Esophagus muscularis mucosa (tissue), 4 donors: ENCODE measurements around the gene FMNL1. TPM values are rescaled to one million over a fixed set of nuclear protein-coding genes. Genes with fewer than 3 reads are reported as not detected.

Source experiments
- DNase-seq: peaks from one replicate; pipeline ENCODE4 v3.0.0-alpha.2; 2017; ENCODE audit errors: extremely low spot score
- H3K27ac ChIP-seq, 4 donors: fragments of 200-600 bp; sonication (generic); replicated peaks in 1 of 4; 1 replicate in 3 of 4; 2 replicates in 1 of 4; pipeline ENCODE4 v1.5.1; 2016 to 2019; ENCODE audit warnings: mild to moderate bottlenecking in 1 of 4
- H3K27me3 ChIP-seq, 4 donors: fragments of 200-600 bp; sonication (generic); one replicate each; pipeline versions ENCODE4 v1.5.1 to v1.6.0; 2016 to 2019
- H3K36me3 ChIP-seq, 4 donors: fragments of 200-600 bp; sonication (generic); one replicate each; pipeline ENCODE4 v1.5.1; 2016 to 2019
- H3K4me1 ChIP-seq, 4 donors: fragments of 200-600 bp; sonication (generic); one replicate each; pipeline ENCODE4 v1.5.1; 2016 to 2019
- H3K4me3 ChIP-seq, 4 donors: fragments of 200-600 bp; sonication (generic); 1 replicate in 2 of 4; 2 replicates in 2 of 4; pipeline ENCODE4 v1.5.1; 2016 to 2019; ENCODE audit warnings: mild to moderate bottlenecking in 4 of 4, moderate library complexity in 1 of 4
- H3K9me3 ChIP-seq, 4 donors: fragments of 200-600 bp; sonication (generic); 1 replicate in 3 of 4; 2 replicates in 1 of 4; pipeline ENCODE4 v1.5.1; 2016 to 2019
- EP300 ChIP-seq: sonication (generic); formaldehyde crosslinking; IDR thresholded peaks from one replicate; pipeline ENCODE4 v1.6.1; 2017; ENCODE audit warnings: antibody characterized with exemption
- POLR2A ChIP-seq: fragments of 450-650 bp; IDR thresholded peaks from one replicate; pipeline ENCODE4 v1.6.1; 2017; ENCODE audit warnings: antibody characterized with exemption, moderate library complexity, mild to moderate bottlenecking, low read depth
- POLR2AphosphoS5 ChIP-seq, 2 donors: sonication (generic); formaldehyde crosslinking; IDR thresholded peaks; one replicate each; pipeline ENCODE4 v1.6.1; 2017; ENCODE audit warnings: antibody characterized with exemption in 2 of 2
- WGBS: methylation state at CpG from one replicate; pipeline ENCODE4 v1.1.5; 2018; 5-methylcytosine and 5-hydroxymethylcytosine counted together
- intact Hi-C: fragments of 100-400 bp; cut with DNase I; formaldehyde crosslinking; loops from one replicate; pipeline ENCODE4 v1.15.1; 2023
- total RNA-seq, 4 donors: library from RNA; depleted of rRNA; stranded (reverse); fragments of >200 nt; gene quantifications; one replicate each; pipeline versions ENCODE4 v1.1.0 to v1.2.1, GENCODE V29; 2016
- TF ChIP-seq, protein P1 (sequence below), 3 experiments: fragments of 200-600 bp in 2 of 3; fragments of 450-650 bp in 1 of 3; sonication (generic) in 2 of 3; IDR thresholded peaks; one replicate each; pipeline ENCODE4 v1.5.1; 2017 to 2019; ENCODE audit warnings: antibody characterized with exemption in 3 of 3, mild to moderate bottlenecking in 2 of 3, moderate library complexity in 1 of 3

FMNL1 gene
- total RNA-seq, 4 donors from 2014 or later: 11.0 to 26.7 (median 19.6) TPM

DNA sequence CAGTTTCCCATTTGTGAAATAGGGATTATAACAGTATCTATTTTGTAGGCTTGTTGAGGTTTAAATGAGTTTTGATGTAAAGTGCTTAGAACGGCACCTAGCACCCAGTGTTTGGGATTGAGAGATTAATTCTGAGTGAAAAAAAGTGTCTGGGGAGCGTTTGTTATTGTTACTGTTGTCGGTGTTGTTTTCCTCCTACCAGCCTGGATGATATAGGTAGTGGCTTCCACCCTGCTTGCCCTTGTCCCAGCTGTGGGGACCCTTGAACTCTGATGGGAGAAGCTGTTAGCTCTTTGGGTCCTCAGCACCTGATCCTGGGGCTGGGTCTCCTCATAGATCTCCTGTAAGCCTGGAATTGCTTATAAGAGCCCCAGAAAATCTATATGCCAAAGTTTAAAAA is 4.9 kb downstream of the FMNL1 start:
- Histone ChIP-seq H3K4me1 (peaks cover 73 to 80% (median 77%) of the 10 kb centered on the region in 4 donors), H3K36me3 (no peaks in the 10 kb centered on the region), H3K27me3 (peaks cover 0 to 32% (median 0%) of the 10 kb centered on the region in 4 donors), H3K9me3 (no peaks in the 10 kb centered on the region), H3K27ac (peak overlapping the region; percentile 69 to 80 (median 74)), H3K4me3 (peak overlapping the region; percentile 21 to 43 (median 27))
- no peak for DNase-seq
- intact Hi-C loops: no loop called here
- TF ChIP-seq POLR2AphosphoS5 (IDR thresholded peaks at IDR 0.05): no peak
- TF ChIP-seq POLR2A: no peak
- TF ChIP-seq EP300: no peak
- TF ChIP-seq, protein P1, sequence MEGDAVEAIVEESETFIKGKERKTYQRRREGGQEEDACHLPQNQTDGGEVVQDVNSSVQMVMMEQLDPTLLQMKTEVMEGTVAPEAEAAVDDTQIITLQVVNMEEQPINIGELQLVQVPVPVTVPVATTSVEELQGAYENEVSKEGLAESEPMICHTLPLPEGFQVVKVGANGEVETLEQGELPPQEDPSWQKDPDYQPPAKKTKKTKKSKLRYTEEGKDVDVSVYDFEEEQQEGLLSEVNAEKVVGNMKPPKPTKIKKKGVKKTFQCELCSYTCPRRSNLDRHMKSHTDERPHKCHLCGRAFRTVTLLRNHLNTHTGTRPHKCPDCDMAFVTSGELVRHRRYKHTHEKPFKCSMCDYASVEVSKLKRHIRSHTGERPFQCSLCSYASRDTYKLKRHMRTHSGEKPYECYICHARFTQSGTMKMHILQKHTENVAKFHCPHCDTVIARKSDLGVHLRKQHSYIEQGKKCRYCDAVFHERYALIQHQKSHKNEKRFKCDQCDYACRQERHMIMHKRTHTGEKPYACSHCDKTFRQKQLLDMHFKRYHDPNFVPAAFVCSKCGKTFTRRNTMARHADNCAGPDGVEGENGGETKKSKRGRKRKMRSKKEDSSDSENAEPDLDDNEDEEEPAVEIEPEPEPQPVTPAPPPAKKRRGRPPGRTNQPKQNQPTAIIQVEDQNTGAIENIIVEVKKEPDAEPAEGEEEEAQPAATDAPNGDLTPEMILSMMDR (IDR thresholded peaks at IDR 0.05): no peak
- 55% methylated on average over 3 of the region's 3 CpGs for WGBS

DNA sequence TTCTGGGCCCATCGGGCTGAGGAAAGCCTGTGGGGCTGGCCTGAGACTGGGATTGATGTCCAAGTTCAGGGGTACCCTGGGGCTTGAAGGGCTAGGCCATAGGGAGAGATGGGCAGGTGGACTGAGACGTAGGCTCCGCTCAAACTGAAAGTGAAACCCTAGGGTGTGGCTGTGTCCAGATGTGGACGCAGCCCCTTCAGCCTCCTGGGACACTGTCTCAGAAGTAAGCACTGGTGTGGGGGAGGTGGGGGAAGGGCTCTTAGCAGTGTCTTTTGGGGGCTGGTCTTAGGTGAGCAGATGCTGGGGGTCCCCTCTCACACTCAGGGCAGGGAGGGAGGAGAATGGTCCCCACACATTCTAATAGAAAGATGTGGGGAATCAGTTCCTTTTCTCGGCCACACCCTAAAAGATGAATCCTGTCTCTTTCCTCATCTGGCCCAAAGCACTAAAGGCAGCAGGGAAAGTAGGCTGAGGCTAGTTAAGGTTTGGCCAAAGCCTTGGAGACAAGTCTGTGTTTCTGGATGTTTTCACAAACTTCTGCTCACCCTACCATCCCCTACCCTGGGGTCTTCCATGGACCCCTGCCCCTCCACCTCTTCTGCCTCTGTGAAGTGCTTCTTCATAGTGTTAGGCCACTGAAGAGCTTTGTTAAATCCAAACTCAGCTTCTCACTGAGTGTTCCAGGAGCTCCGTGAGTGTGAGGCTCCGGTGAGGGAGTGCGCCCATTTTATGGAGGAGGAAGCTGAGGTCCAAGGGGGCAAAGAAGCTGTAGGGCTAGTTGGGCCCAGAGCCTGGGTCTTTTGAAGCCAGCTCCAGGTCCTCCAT is 5.6 kb downstream of the FMNL1 start:
- Histone ChIP-seq H3K4me3 (peak overlapping the region; percentile 21 to 43 (median 27)), H3K27me3 (peaks cover 0 to 25% (median 0%) of the 10 kb centered on the region in 4 donors), H3K4me1 (peaks cover 69 to 77% (median 74%) of the 10 kb centered on the region in 4 donors), H3K9me3 (no peaks in the 10 kb centered on the region), H3K27ac (peak overlapping the region; percentile 69 to 80 (median 74)), H3K36me3 (no peaks in the 10 kb centered on the region)
- no peak for DNase-seq
- WGBS: 66% methylated on average over 8 of the region's 8 CpGs
- TF ChIP-seq POLR2A (no peak), EP300 (no peak), POLR2AphosphoS5 (IDR thresholded peaks at IDR 0.05) (no peak)
- TF ChIP-seq, protein P1 (IDR thresholded peaks at IDR 0.05): no peak
- intact Hi-C loops: no loop called here

DNA sequence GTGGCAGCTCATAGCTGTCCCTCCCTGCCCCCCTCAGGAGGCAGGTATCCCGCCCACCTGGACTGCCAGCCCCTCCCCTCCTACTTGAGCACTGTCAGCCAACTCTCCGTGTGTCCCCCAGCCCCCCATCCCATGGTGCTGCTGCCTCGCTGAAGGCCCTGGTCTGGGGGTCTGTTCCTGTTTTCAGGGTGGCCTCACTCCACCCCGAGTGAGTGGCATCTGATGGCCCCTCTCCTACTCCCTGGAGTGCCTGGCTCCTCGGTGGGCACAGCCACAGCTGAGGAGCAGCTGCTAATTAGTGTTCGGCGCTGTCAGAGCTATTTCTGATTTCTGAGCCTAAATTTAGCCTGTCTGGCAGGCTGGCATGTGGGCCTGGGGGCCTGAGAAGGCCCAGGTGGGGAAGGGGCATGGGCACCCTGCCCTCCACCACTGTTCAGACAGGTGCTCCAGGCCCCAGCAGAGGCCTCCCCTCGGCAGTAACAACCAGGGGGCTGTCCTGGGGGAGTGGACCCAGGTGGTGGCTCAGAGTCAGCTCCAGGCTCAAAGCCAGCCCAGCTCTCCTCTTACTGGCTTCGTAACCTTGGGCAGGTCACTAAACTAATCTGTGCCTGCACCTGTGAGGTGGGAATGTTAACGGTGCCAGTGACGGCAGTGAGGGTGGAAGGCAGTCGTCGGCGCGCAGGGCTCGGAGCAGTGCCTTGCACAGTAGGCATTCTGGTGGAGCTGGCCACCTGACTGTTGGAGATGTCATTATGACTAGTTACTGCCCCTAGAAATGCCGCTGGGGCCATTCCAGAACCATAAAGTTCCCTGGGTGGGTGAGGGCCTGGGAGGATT is 6.5 kb downstream of the FMNL1 start:
- TF ChIP-seq POLR2A (no peak), EP300 (no peak), POLR2AphosphoS5 (IDR thresholded peaks at IDR 0.05) (no peak)
- TF ChIP-seq, protein P1 (IDR thresholded peaks at IDR 0.05): no peak
- no peaks in the 10 kb centered on the region for H3K9me3 ChIP-seq
- 67% methylated on average over 8 of the region's 17 CpGs for WGBS
- H3K4me3 ChIP-seq: peak overlapping the region in 1 of 4 donors; percentile 17
- peaks cover 0 to under 1% (median 0%) of the 10 kb centered on the region in 4 donors for H3K36me3 ChIP-seq
- peak overlapping the region; percentile 69 to 80 (median 74) for H3K27ac ChIP-seq
- peaks cover 0 to 16% (median 0%) of the 10 kb centered on the region in 4 donors for H3K27me3 ChIP-seq
- intact Hi-C loops: no loop called here
- DNase-seq: no peak
- peaks cover 62 to 69% (median 65%) of the 10 kb centered on the region in 4 donors for H3K4me1 ChIP-seq

DNA sequence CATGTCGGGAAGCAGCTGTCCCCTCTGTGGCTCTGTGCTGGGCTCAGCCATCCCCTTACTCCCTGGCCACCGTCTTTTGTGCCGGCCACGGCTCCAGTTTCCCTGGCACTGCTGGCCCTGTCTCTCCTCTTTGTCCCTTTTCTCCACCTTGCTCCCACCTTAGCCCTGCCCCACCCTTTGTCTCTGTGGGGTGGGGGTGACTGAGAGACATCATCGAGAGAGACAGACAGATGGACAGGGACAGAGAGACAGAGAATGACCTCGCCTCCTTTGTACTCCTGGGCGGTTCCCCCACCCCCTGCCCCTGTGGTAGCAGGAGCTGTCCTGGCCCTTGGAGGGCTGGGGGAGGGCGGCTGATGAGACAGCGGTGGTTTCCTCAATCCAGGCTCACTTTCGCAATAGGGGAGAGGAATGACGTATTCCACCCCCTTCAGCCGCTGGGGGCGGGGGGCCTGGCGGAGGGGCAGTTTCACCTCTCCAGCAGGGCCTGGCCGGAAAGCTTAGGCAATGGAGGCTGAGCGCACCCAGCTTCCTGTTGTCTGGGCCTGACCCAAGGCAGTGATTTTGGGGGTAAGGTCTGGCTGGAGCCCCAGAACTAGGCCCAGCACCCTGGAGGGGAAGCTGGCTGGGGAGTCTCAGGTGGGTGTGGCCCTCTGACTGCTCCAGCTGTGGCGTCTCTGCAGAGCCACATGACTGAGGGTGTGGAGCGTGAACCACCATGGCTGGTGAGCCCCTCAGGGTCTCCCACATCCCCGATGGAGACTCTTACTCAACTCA is 7.3 kb downstream of the FMNL1 start:
- H3K27ac ChIP-seq: peak overlapping the region; percentile 69 to 80 (median 74)
- H3K27me3 ChIP-seq: peaks cover 0 to 16% (median 0%) of the 10 kb centered on the region in 4 donors
- WGBS: 67% methylated on average over 15 of the region's 19 CpGs
- H3K9me3 ChIP-seq: no peaks in the 10 kb centered on the region
- peaks cover 2 to 7% (median 3%) of the 10 kb centered on the region in 4 donors for H3K36me3 ChIP-seq
- H3K4me3 ChIP-seq: peak overlapping the region in 1 of 4 donors; percentile 17
- TF ChIP-seq POLR2AphosphoS5 (IDR thresholded peaks at IDR 0.05): peak; percentile 64 to 67
- no peak for TF ChIP-seq EP300
- TF ChIP-seq, protein P1 (IDR thresholded peaks at IDR 0.05): no peak
- H3K4me1 ChIP-seq: peaks cover 57 to 67% (median 62%) of the 10 kb centered on the region in 4 donors
- intact Hi-C loops: no loop called here
- peak; percentile 95 for DNase-seq
